Neuronal stem cell (in vitro differentiated cells): ENCODE data around the gene SGTA.

Source experiments
- DNase-seq: peaks from one replicate; pipeline ENCODE4 v3.0.0-alpha.2; 2013; ENCODE audit warnings: low spot score
- H2AFZ ChIP-seq: one replicate; pipeline ENCODE4 v1.6.1; 2013; ENCODE audit warnings: mild to moderate bottlenecking, low read length, inconsistent platforms
- H2AK5ac ChIP-seq: 2 replicates; pipeline ENCODE4 v1.6.1; 2013; ENCODE audit warnings: low read depth, mild to moderate bottlenecking, inconsistent platforms, low read length, moderate library complexity, mixed read lengths
- H2BK120ac ChIP-seq: 2 replicates; pipeline ENCODE4 v1.6.1; 2013; ENCODE audit warnings: low read depth, mild to moderate bottlenecking, inconsistent platforms, low read length, moderate library complexity, mixed read lengths
- H2BK12ac ChIP-seq: one replicate; pipeline ENCODE4 v1.6.1; 2013; ENCODE audit warnings: low read length, inconsistent platforms
- H2BK15ac ChIP-seq: 2 replicates; pipeline ENCODE4 v1.6.1; 2013; ENCODE audit warnings: mild to moderate bottlenecking, low read length, inconsistent platforms, mixed read lengths
- H2BK5ac ChIP-seq: one replicate; pipeline ENCODE4 v1.6.1; 2013; ENCODE audit warnings: inconsistent platforms, mild to moderate bottlenecking, low read length, moderate library complexity
- H3K14ac ChIP-seq: one replicate; pipeline ENCODE4 v1.6.1; 2013; ENCODE audit warnings: low read length, inconsistent platforms
- H3K18ac ChIP-seq: 2 replicates; pipeline ENCODE4 v1.6.1; 2013; ENCODE audit warnings: low read length, inconsistent platforms
- H3K23ac ChIP-seq: 2 replicates; pipeline ENCODE4 v1.6.1; 2013; ENCODE audit warnings: low read depth, mild to moderate bottlenecking, mixed read lengths, low read length, inconsistent platforms; ENCODE audit not compliant: poor library complexity
- H3K27ac ChIP-seq: replicated peaks from 3 replicates; pipeline ENCODE4 v1.5.1; 2013; ENCODE audit warnings: low read length, inconsistent platforms
- H3K27me3 ChIP-seq, 3 experiments: 2 replicates each; pipeline ENCODE4 v1.6.1; 2013; ENCODE audit warnings: low read length in 3 of 3, mild to moderate bottlenecking in 2 of 3, inconsistent platforms in 1 of 3, low read depth in 1 of 3, mixed read lengths in 1 of 3, moderate library complexity in 1 of 3; ENCODE audit not compliant: control insufficient read depth in 3 of 3, insufficient read depth in 3 of 3
- H3K36me3 ChIP-seq, 2 donors: replicated peaks in 1 of 2; 2 replicates each; pipeline ENCODE4 v1.6.1; 2013; ENCODE audit warnings: low read length in 2 of 2; ENCODE audit not compliant: control insufficient read depth in 2 of 2, insufficient read depth in 2 of 2
- H3K4ac ChIP-seq: 2 replicates; pipeline ENCODE4 v1.6.1; 2013; ENCODE audit warnings: inconsistent platforms, mild to moderate bottlenecking, low read length, moderate library complexity
- H3K4me1 ChIP-seq, 2 donors: 1 replicate in 1 of 2; 2 replicates in 1 of 2; pipeline ENCODE4 v1.6.1; 2013; ENCODE audit warnings: low read length in 2 of 2, low read depth in 1 of 2; ENCODE audit not compliant: control insufficient read depth in 2 of 2, insufficient read depth in 1 of 2
- H3K4me2 ChIP-seq: one replicate; pipeline ENCODE4 v1.6.1; 2013; ENCODE audit warnings: mild to moderate bottlenecking, low read length, inconsistent platforms; ENCODE audit not compliant: insufficient read depth, poor library complexity, severe bottlenecking
- H3K4me3 ChIP-seq, 2 donors: 2 replicates each; pipeline ENCODE4 v1.5.1; 2013; ENCODE audit warnings: low read length in 2 of 2, mild to moderate bottlenecking in 2 of 2, inconsistent platforms in 1 of 2, moderate library complexity in 1 of 2
- H3K79me1 ChIP-seq: one replicate; pipeline ENCODE4 v1.6.1; 2013; ENCODE audit warnings: low read depth, mild to moderate bottlenecking, inconsistent platforms, low read length, moderate library complexity
- H3K9ac ChIP-seq: one replicate; pipeline ENCODE4 v1.6.1; 2013; ENCODE audit warnings: mild to moderate bottlenecking, low read depth, low read length, inconsistent platforms; ENCODE audit not compliant: poor library complexity
- H3K9me3 ChIP-seq, 2 donors: replicated peaks in 1 of 2; 2 replicates each; pipeline versions ENCODE3 to v1.6.1; 2013; ENCODE audit warnings: low read length in 2 of 2, mild to moderate bottlenecking in 2 of 2, inconsistent platforms in 1 of 2, low read depth in 1 of 2, mixed read lengths in 1 of 2, moderate library complexity in 1 of 2; ENCODE audit not compliant: control insufficient read depth in 2 of 2, insufficient read depth in 1 of 2
- H4K8ac ChIP-seq: one replicate; pipeline ENCODE4 v1.6.1; 2013; ENCODE audit warnings: low read depth, mild to moderate bottlenecking, inconsistent platforms, low read length, moderate library complexity
- H4K91ac ChIP-seq: one replicate; pipeline ENCODE4 v1.6.1; 2013; ENCODE audit warnings: low read length, low read depth, mild to moderate bottlenecking, inconsistent platforms; ENCODE audit not compliant: poor library complexity
- WGBS, 2 donors: extraction: QIAGEN DNeasy Blood & Tissue Kit; methylation state at CpG; one replicate each; pipeline ENCODE4 v1.1.7; 2013; ENCODE audit warnings: missing lambda C conversion rate in 2 of 2, mixed read lengths in 1 of 2; ENCODE audit not compliant: insufficient read length in 2 of 2, insufficient replicate concordance in 1 of 2; ENCODE audit errors: extremely low coverage in 2 of 2; 5-methylcytosine and 5-hydroxymethylcytosine counted together

SGTA gene

DNA sequence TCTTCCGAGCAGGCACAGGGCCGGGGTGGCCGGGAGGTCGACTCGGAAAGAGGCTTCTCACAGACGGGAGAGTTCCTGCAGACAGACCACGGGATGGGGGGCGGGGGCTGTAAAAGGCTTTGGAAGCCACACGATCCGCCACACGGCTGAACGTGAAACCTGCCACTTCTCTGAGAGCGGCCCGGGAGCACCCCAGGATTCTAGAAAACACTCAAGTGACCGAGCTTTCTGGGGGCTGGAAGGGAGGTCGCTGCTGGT, 27.7 kb downstream of the SGTA start:
- Histone ChIP-seq H2BK120ac (no peak overlapping the region), H3K27ac (no peak overlapping the region), H2BK12ac (no peak overlapping the region), H3K4me2 (no peak overlapping the region), H3K18ac (no peak overlapping the region), H3K4me3 (no peak overlapping the region), H3K4me1 (no peaks in the 10 kb centered on the region), H2AFZ (no peak overlapping the region), H3K36me3 (peaks cover 34 to 66% of the 10 kb centered on the region in 2 donors), H3K9ac (no peak overlapping the region), H3K9me3 (peaks cover 0 to 5% of the 10 kb centered on the region in 2 donors), H3K14ac (no peak overlapping the region), H4K8ac (no peak overlapping the region), H2BK5ac (no peak overlapping the region), H3K23ac (no peak overlapping the region), H4K91ac (no peak overlapping the region), H2BK15ac (no peak overlapping the region), H3K79me1 (peaks cover 5% of the 10 kb centered on the region), H3K4ac (no peak overlapping the region), H2AK5ac (no peak overlapping the region), H3K27me3 (no peaks in the 10 kb centered on the region)
- WGBS, 2 donors: no CpG with 5 or more reads among the region's 16 CpGs
- no peak for DNase-seq

DNA sequence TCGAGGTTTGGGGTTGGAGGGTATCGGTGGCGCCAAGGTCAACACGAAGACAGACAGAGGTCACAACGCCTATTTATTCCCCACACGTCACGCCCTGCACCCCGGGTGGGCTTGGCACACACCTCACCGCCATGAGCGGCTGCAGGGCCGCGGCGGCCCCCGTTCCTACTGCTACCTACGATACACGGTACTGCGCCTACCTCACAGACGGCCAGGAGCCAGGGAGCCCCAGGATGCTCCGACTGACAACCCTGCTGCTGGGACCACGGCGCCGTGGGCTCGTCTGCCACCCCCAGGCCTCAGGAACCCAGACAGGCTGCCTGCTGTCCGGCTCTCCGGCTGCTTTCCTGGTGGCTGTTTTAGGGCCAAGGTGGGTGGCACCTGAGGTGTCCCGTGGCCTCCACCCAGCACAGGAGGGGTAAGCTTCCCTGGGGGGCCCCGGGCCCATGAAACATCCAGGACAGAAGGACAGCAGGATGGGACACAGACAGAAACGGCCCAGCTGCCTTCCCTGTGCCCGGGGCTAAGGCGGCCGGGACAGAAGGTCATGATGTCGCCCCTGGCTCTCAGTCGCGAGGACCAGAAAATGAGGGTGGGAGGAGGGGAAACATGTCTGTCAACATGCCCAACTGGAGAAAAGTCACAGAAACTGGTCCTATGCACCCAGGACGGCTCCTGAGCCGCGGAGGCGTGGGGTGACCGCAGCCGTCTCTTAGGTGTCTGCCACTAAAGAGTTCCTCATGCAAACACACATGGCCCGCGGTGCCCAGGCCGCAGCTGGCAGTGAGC, 28.2 kb downstream of the SGTA start:
- no peak overlapping the region for H3K18ac ChIP-seq
- no peak overlapping the region for H2BK120ac ChIP-seq
- H3K14ac ChIP-seq: no peak overlapping the region
- no peak overlapping the region for H2BK12ac ChIP-seq
- H3K27ac ChIP-seq: no peak overlapping the region
- no peak overlapping the region for H2AFZ ChIP-seq
- no peak overlapping the region for H3K4me2 ChIP-seq
- no CpG with 5 or more reads among the region's 43 CpGs for whole genome bisulfite sequencing, 2 donors
- peaks cover 32 to 64% of the 10 kb centered on the region in 2 donors for H3K36me3 ChIP-seq
- H3K4ac ChIP-seq: no peak overlapping the region
- H2AK5ac ChIP-seq: no peak overlapping the region
- peak overlapping the region; percentile 43 for H4K8ac ChIP-seq
- peaks cover 5% of the 10 kb centered on the region for H3K79me1 ChIP-seq
- no peak for DNase-seq
- no peaks in the 10 kb centered on the region for H3K4me1 ChIP-seq
- no peak overlapping the region for H3K9ac ChIP-seq
- no peak overlapping the region for H2BK5ac ChIP-seq
- no peaks in the 10 kb centered on the region for H3K27me3 ChIP-seq
- no peak overlapping the region for H4K91ac ChIP-seq
- H3K9me3 ChIP-seq: peaks cover 0 to 5% of the 10 kb centered on the region in 2 donors
- no peak overlapping the region for H3K4me3 ChIP-seq
- peak overlapping the region; percentile 55 for H3K23ac ChIP-seq
- no peak overlapping the region for H2BK15ac ChIP-seq

DNA sequence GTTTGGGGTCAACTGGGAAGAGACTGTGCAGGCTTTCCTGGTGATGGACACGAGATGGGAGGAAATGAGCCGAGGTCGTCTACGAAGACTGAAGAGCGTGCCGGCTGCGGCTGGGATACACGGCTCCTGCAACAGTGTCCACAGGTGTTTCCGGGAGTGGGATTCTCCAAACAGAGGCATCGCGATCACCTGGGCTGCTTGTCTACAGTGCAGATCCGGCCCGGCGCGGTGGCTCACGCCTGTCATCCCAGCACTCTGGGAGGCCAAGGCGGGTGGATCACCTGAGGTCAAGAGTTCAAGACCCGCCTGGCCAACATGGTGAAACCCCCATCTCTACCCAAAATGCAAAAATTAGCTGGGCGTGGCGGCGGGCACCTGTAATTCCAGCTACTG, 31.6 kb downstream of the SGTA start:
- Histone ChIP-seq H4K8ac (no peak overlapping the region), H2BK12ac (no peak overlapping the region), H3K36me3 (peaks cover 16 to 33% of the 10 kb centered on the region in 2 donors), H2AFZ (no peak overlapping the region), H3K79me1 (peaks cover 3% of the 10 kb centered on the region), H3K9me3 (peaks cover 0 to 3% of the 10 kb centered on the region in 2 donors), H2BK120ac (no peak overlapping the region), H4K91ac (no peak overlapping the region), H2BK15ac (no peak overlapping the region), H3K4ac (no peak overlapping the region), H2BK5ac (no peak overlapping the region), H3K9ac (no peak overlapping the region), H3K4me1 (peaks cover 0 to 2% of the 10 kb centered on the region in 2 donors), H3K14ac (no peak overlapping the region), H2AK5ac (no peak overlapping the region), H3K18ac (no peak overlapping the region), H3K27me3 (peaks cover 0 to 3% (median 0%) of the 10 kb centered on the region in 3 experiments), H3K23ac (no peak overlapping the region), H3K4me2 (no peak overlapping the region), H3K27ac (no peak overlapping the region), H3K4me3 (no peak overlapping the region)
- no CpG with 5 or more reads among the region's 21 CpGs for WGBS, 2 donors
- no peak for DNase-seq

DNA sequence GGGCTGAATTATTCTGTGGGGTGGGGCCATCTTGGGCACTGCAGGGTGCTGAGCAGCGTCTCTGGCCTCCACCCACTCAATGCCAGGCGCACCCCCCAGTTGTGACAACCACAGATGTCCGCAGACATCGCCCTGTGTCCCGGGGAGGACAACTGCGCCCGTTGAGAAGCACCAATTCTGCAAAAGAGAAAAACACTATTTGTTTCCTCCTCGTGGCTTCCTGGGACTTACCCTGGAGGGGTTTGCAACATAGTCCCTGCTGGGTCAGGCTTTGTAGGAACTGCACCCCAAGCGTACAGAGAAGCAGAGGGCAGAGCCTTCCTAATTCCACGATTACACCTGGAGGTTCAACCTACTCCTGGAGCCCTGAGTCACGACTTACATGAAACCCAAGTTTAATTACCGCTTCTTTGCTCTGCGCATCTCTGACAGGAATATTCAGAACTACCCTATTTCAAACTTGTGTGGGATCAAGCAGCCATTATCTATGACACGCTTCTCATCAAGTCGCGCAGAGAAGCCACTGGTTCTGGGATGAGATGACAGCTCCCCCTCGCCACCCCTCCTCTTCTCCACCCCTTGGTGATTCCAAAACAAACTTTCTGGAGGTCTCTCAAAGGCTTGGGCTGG, 32.1 kb downstream of the SGTA start:
- H3K9me3 ChIP-seq: peaks cover 0 to 3% of the 10 kb centered on the region in 2 donors
- H2AFZ ChIP-seq: no peak overlapping the region
- peaks cover 0 to 2% of the 10 kb centered on the region in 2 donors for H3K4me1 ChIP-seq
- no peak for DNase-seq
- H3K9ac ChIP-seq: no peak overlapping the region
- H3K79me1 ChIP-seq: peaks cover 3% of the 10 kb centered on the region
- peaks cover 16 to 30% of the 10 kb centered on the region in 2 donors for H3K36me3 ChIP-seq
- H2BK12ac ChIP-seq: no peak overlapping the region
- no peak overlapping the region for H3K4me3 ChIP-seq
- H3K27ac ChIP-seq: no peak overlapping the region
- no peak overlapping the region for H4K91ac ChIP-seq
- no peak overlapping the region for H3K4me2 ChIP-seq
- H3K23ac ChIP-seq: no peak overlapping the region
- no peak overlapping the region for H3K14ac ChIP-seq
- no peak overlapping the region for H2BK15ac ChIP-seq
- H2AK5ac ChIP-seq: no peak overlapping the region
- peaks cover 0 to 3% (median 0%) of the 10 kb centered on the region in 3 experiments for H3K27me3 ChIP-seq
- H2BK120ac ChIP-seq: no peak overlapping the region
- no CpG with 5 or more reads among the region's 17 CpGs for whole genome bisulfite sequencing, 2 donors
- H4K8ac ChIP-seq: no peak overlapping the region
- H2BK5ac ChIP-seq: no peak overlapping the region
- no peak overlapping the region for H3K18ac ChIP-seq
- H3K4ac ChIP-seq: no peak overlapping the region
